ENCODE data around the gene IFT122. TPM values are rescaled to one million over a fixed set of nuclear protein-coding genes. Genes with fewer than 3 reads are reported as not detected.

The IFT122 gene
- total and polyA plus RNA-seq, 2 of the 4 experiments (the other 2 are of a cell fraction) = 16.8 to 28.0 TPM

GRCh38 chr3:129446926-129447325, 6.9 kb downstream of the IFT122 start:
- Histone ChIP-seq H3K18ac (ENCODE audit: low read depth, low read length) (no peak overlapping the region), H3K9ac (ENCODE audit: low read depth, low read length) (no peak overlapping the region), H2AFZ (replicated peaks; ENCODE audit: low read length, poor library complexity) (no peak overlapping the region), H4K5ac (ENCODE audit: low read depth, low read length) (no peak overlapping the region), H2BK20ac (ENCODE audit: low read depth, low read length) (no peak overlapping the region), H3K36me3 (ENCODE audit: control insufficient read depth, insufficient read depth, low read length) (no peaks in the 10 kb centered on the region; the same call in 1 of the 2 replicates), H2BK5ac (ENCODE audit: low read depth, low read length, poor library complexity, severe bottlenecking) (no peak overlapping the region), H3K14ac (replicated peaks; ENCODE audit: low read depth, low read length) (no peak overlapping the region), H3K4me3 (ENCODE audit: insufficient read depth, low read depth, low read length) (no peak overlapping the region), H3K9me1 (ENCODE audit: insufficient read depth, low read length) (no peaks in the 10 kb centered on the region), H3K79me1 (ENCODE audit: low read depth in 1 of 2, low read length in 2 of 2) (peaks cover 20 to 40% of the 10 kb centered on the region in 2 experiments), H2BK120ac (ENCODE audit: low read depth, low read length) (no peak overlapping the region), H3K4ac (ENCODE audit: low read depth, low read length) (no peak overlapping the region), H3K4me2 (ENCODE audit: low read depth, low read length) (no peak overlapping the region), H3K27me3 (ENCODE audit: control insufficient read depth, insufficient read depth, low read length) (no peaks in the 10 kb centered on the region), H2BK15ac (ENCODE audit: low read depth, low read length) (no peak overlapping the region), H3K56ac (ENCODE audit: extremely low read depth, insufficient read depth, low read length) (no peak overlapping the region), H3K27ac (ENCODE audit: insufficient read depth, low read length) (no peak overlapping the region), H2AK9ac (replicated peaks; ENCODE audit: low read depth, low read length, poor library complexity) (no peak overlapping the region), H3K9me3 (ENCODE audit: control insufficient read depth, insufficient read depth, low read length) (no peaks in the 10 kb centered on the region), H2AK5ac (ENCODE audit: low read depth, low read length) (no peak overlapping the region), H3K23ac (ENCODE audit: low read depth, low read length) (no peak overlapping the region), H4K91ac (ENCODE audit: insufficient read depth, low read depth, low read length) (no peak overlapping the region), H4K20me1 (ENCODE audit: insufficient read depth, low read length) (no peaks in the 10 kb centered on the region), H4K8ac (ENCODE audit: low read depth in 2 of 2, low read length in 2 of 2) (no peak overlapping the region), H3K4me1 (ENCODE audit: control insufficient read depth, insufficient read depth, low read length) (peaks cover 4% of the 10 kb centered on the region)
- no TSS peak for BruUV-seq (replicated peaks)
- intact Hi-C loops (cut with micrococcal nuclease) = no loop called here
- TF ChIP-seq MAFK (IDR thresholded peaks at IDR 0.05; ENCODE audit: low read depth, low read length) (no peak), POLR2A (IDR thresholded peaks at IDR 0.05; ENCODE audit: low read depth, low read length) (no peak)
- ChIA-PET POLR2A (ENCODE audit: unreplicated experiment) (no interaction called here), CTCF (no interaction called here)
- dilution Hi-C loops (cut with HindIII; ENCODE audit: low sequenced_read_pairs, unreplicated experiment) = no loop called here
- 0 out of 2 replicates have a peak, but pooled peaks have one; percentile 27 for ATAC-seq (ENCODE audit: low read depth)
- no peak for DNase-seq
- in situ Hi-C loops (cut with MboI; ENCODE audit: low sequenced_read_pairs) = no loop called here
- WGBS, 2 experiments (ENCODE audit: extremely low coverage in 2 of 2, insufficient read length in 1 of 2) = no CpG with 5 or more reads among the region's 1 CpG

Measured in IMR-90 (cell line).